ENCODE results near the gene TOPORS.

The TOPORS gene

DNA sequence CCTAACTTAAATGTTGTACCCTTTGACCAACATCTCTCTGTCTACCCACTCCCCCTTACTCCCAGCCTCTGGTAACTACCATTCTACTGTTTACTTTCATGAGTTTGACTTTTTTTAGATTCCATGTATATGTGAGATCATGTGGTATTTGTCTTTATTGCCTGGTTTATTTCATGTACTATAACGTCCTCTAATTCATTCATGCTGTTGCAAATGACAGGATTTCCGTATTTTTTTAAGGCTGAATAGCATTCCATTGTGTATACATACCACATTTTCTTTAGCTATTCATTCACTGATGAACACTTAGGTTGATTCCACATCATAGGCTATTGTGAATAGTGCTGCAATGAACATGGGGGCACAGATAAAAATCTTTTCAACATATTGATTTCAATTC is 32.4 kb upstream of the TOPORS start:
- Histone ChIP-seq H3K27me3 (ENCODE audit: insufficient read depth, low read depth) (no peaks in the 10 kb centered on the region), H3K79me2 (ENCODE audit: insufficient read depth, low read depth) (no peaks in the 10 kb centered on the region), H3K9ac (no peak overlapping the region), H3K27ac (no peak overlapping the region), H4K20me1 (ENCODE audit: insufficient read depth) (no peaks in the 10 kb centered on the region), H3K4me2 (no peak overlapping the region), H3K36me3 (ENCODE audit: insufficient read depth) (no peaks in the 10 kb centered on the region), H2AFZ (ENCODE audit: low read depth) (no peak overlapping the region), H3K4me3 (IDR thresholded peaks at IDR 0.05; ENCODE audit: insufficient read depth, low read depth, low read length) (no peak overlapping the region), H3K4me1 (ENCODE audit: low read depth, poor library complexity, severe bottlenecking) (no peaks in the 10 kb centered on the region)
- TF ChIP-seq, protein P1, sequence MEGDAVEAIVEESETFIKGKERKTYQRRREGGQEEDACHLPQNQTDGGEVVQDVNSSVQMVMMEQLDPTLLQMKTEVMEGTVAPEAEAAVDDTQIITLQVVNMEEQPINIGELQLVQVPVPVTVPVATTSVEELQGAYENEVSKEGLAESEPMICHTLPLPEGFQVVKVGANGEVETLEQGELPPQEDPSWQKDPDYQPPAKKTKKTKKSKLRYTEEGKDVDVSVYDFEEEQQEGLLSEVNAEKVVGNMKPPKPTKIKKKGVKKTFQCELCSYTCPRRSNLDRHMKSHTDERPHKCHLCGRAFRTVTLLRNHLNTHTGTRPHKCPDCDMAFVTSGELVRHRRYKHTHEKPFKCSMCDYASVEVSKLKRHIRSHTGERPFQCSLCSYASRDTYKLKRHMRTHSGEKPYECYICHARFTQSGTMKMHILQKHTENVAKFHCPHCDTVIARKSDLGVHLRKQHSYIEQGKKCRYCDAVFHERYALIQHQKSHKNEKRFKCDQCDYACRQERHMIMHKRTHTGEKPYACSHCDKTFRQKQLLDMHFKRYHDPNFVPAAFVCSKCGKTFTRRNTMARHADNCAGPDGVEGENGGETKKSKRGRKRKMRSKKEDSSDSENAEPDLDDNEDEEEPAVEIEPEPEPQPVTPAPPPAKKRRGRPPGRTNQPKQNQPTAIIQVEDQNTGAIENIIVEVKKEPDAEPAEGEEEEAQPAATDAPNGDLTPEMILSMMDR (conservative IDR thresholded peaks at IDR 0.05; ENCODE audit: low read depth, low read length), result no peak

DNA sequence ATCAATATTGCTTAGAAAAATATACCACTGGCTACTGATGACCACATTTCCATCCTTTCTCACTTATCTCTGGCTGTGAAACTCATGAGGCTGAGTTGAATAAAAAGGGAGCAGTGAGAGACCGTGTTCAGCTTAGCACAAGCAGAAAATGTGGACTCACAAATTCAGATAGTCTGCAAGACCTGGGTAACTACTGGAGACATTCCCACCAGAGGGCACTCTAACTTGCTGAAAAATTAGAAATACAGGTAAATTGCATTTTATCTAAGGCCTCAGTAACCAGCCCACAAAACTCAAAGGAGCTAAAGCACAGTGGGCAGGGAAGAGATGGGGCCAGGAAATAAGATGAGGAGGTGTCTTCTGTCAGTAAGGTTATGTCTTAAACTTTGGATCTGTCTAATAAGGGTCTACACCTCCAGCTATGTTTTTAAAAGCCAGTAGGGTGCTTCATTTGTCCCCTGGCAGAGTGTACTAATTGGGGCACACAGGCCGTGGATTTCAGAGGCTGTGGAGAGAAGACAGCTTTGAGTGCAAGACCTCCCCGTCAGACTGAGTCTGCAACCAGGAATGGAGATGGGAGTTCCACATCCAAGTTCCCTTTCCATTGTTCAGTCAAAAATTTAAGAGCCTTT is 29.2 kb upstream of the TOPORS start:
- Histone ChIP-seq H3K9ac (no peak overlapping the region), H3K36me3 (ENCODE audit: insufficient read depth) (no peaks in the 10 kb centered on the region), H2AFZ (ENCODE audit: low read depth) (no peak overlapping the region; the same call in 1 of the 2 replicates), H3K4me1 (ENCODE audit: low read depth, poor library complexity, severe bottlenecking) (no peaks in the 10 kb centered on the region), H3K27ac (no peak overlapping the region), H3K4me3 (IDR thresholded peaks at IDR 0.05; ENCODE audit: insufficient read depth, low read depth, low read length) (no peak overlapping the region), H3K79me2 (ENCODE audit: insufficient read depth, low read depth) (no peaks in the 10 kb centered on the region), H4K20me1 (ENCODE audit: insufficient read depth) (no peaks in the 10 kb centered on the region), H3K4me2 (no peak overlapping the region), H3K27me3 (ENCODE audit: insufficient read depth, low read depth) (no peaks in the 10 kb centered on the region)
- TF ChIP-seq, protein P1 (conservative IDR thresholded peaks at IDR 0.05; ENCODE audit: low read depth, low read length), result peak; percentile 67

- Histone ChIP-seq H3K4me3 (IDR thresholded peaks at IDR 0.05; ENCODE audit: insufficient read depth, low read depth, low read length) (no peak overlapping the region), H4K20me1 (ENCODE audit: insufficient read depth) (no peaks in the 10 kb centered on the region), H3K27ac (no peak overlapping the region), H3K9ac (no peak overlapping the region), H3K4me2 (no peak overlapping the region), H3K79me2 (ENCODE audit: insufficient read depth, low read depth) (no peaks in the 10 kb centered on the region), H3K27me3 (ENCODE audit: insufficient read depth, low read depth) (no peaks in the 10 kb centered on the region), H3K36me3 (ENCODE audit: insufficient read depth) (no peaks in the 10 kb centered on the region), H2AFZ (ENCODE audit: low read depth) (no peak overlapping the region), H3K4me1 (ENCODE audit: low read depth, poor library complexity, severe bottlenecking) (no peaks in the 10 kb centered on the region)
- TF ChIP-seq, protein P1 (conservative IDR thresholded peaks at IDR 0.05; ENCODE audit: low read depth, low read length), result no peak
Observed at GRCh38 chr9:32580631-32581300, 28.4 kb upstream of the TOPORS start.

DNA sequence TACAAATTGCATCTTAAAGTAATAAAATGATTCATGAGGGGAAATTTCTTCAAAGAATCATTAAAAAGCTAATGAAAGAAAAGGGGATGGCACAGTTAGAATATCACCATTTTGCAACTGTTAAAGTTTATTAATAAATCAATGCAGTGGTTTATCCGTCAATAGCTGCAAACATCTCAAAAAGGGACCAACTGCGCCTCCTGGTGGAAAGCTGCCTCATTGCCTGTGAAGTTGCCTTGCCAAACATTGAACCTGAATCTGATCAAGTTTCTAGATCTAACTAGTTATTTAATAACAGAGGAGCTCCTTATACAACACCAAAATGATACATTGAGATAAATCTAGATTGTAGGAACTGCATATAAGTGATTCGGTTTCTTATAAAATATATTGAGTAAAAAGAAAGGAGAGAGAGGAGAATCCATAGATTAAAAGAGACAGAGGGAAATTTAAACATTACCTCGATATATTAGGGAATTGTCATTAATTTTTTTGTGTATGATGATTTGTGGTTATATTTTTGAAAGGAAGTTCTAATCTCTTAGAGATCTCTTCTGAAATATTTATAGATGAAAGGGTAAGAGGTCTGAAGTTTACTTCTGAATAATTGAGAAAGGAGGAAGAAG is 27.4 kb upstream of the TOPORS start:
- H3K4me2 ChIP-seq, result no peak overlapping the region

More for the DNA sequence above, 27.4 kb upstream of the TOPORS start:
- Histone ChIP-seq H3K79me2 (ENCODE audit: insufficient read depth, low read depth) (no peaks in the 10 kb centered on the region), H2AFZ (ENCODE audit: low read depth) (no peak overlapping the region), H3K9ac (no peak overlapping the region), H4K20me1 (ENCODE audit: insufficient read depth) (no peaks in the 10 kb centered on the region), H3K27me3 (ENCODE audit: insufficient read depth, low read depth) (no peaks in the 10 kb centered on the region), H3K4me3 (IDR thresholded peaks at IDR 0.05; ENCODE audit: insufficient read depth, low read depth, low read length) (no peak overlapping the region), H3K27ac (no peak overlapping the region), H3K4me1 (ENCODE audit: low read depth, poor library complexity, severe bottlenecking) (no peaks in the 10 kb centered on the region), H3K36me3 (ENCODE audit: insufficient read depth) (no peaks in the 10 kb centered on the region)
- TF ChIP-seq, protein P1 (conservative IDR thresholded peaks at IDR 0.05; ENCODE audit: low read depth, low read length), result peak; percentile 93

Measured in KMS-11 (cell line).